GM12891 (cell line): ENCODE results near the gene ZFHX3.

Source experiments
- POLR2A ChIP-seq: IDR thresholded peaks from 2 replicates; pipeline ENCODE4 v1.6.1; 2011; ENCODE audit warnings: low read depth, low read length, control low read depth
- POLR2AphosphoS5 ChIP-seq: IDR thresholded peaks from 2 replicates; pipeline ENCODE4 v1.6.1; 2011; ENCODE audit warnings: low read depth, low read length, control low read depth
- POU2F2 ChIP-seq: IDR thresholded peaks from 2 replicates; pipeline ENCODE4 v1.6.1; 2011; ENCODE audit warnings: low read depth, mild to moderate bottlenecking, control low read depth, low read length, moderate library complexity
- SPI1 ChIP-seq: IDR thresholded peaks from 2 replicates; pipeline ENCODE4 v1.6.1; 2011; ENCODE audit warnings: low read depth, low read length, control low read depth
- TAF1 ChIP-seq: IDR thresholded peaks from 2 replicates; pipeline ENCODE4 v1.6.1; 2011; ENCODE audit warnings: low read depth, low read length, control low read depth

GRCh38 chr16:72925631-72925979 lies 122.3 kb downstream of the ZFHX3 start:
- no peak for TF ChIP-seq SPI1
- TF ChIP-seq POLR2A: no peak
- TF ChIP-seq POLR2AphosphoS5: no peak
- no peak for TF ChIP-seq POU2F2
- no peak for TF ChIP-seq TAF1
